CD14-positive monocyte (primary cell): ENCODE data around the gene ECHDC3. TPM values are rescaled to one million over a fixed set of nuclear protein-coding genes. Genes with fewer than 3 reads are reported as not detected.

Experiments
- DNase-seq, 3 donors: peaks; one replicate each; pipeline ENCODE4 v3.0.0-alpha.2; 2011 to 2022
- H2AFZ ChIP-seq: 2 replicates; pipeline ENCODE4 v1.6.0; 2012; ENCODE audit warnings: mild to moderate bottlenecking, low read depth, low read length, inconsistent platforms; ENCODE audit not compliant: insufficient read depth, poor library complexity, severe bottlenecking
- H3K27ac ChIP-seq, 2 donors: 1 replicate in 1 of 2; 2 replicates in 1 of 2; pipeline ENCODE4 v1.5.1; 2012 to 2013; ENCODE audit warnings: low read length in 2 of 2, control low read depth in 1 of 2, inconsistent platforms in 1 of 2, low read depth in 1 of 2, mild to moderate bottlenecking in 1 of 2
- H3K27me3 ChIP-seq, 2 donors: one replicate each; pipeline versions ENCODE4 v1.6.0 to v1.6.1; 2011 to 2013; ENCODE audit warnings: low read length in 2 of 2; ENCODE audit not compliant: control insufficient read depth in 2 of 2, insufficient read depth in 2 of 2
- H3K36me3 ChIP-seq, 2 donors: replicated peaks in 1 of 2; 1 replicate in 1 of 2; 2 replicates in 1 of 2; pipeline versions ENCODE4 v1.5.1 to v1.6.1; 2012 to 2013; ENCODE audit warnings: low read length in 2 of 2, control low read depth in 1 of 2, inconsistent platforms in 1 of 2, mild to moderate bottlenecking in 1 of 2; ENCODE audit not compliant: insufficient read depth in 2 of 2, control insufficient read depth in 1 of 2
- H3K4me1 ChIP-seq, 2 donors: 1 replicate in 1 of 2; 2 replicates in 1 of 2; pipeline versions ENCODE4 v1.5.1 to v1.6.1; 2012 to 2013; ENCODE audit warnings: low read length in 2 of 2, control low read depth in 1 of 2, inconsistent platforms in 1 of 2, mild to moderate bottlenecking in 1 of 2, moderate library complexity in 1 of 2; ENCODE audit not compliant: insufficient read depth in 2 of 2, control insufficient read depth in 1 of 2
- H3K4me2 ChIP-seq: replicated peaks from 2 replicates; pipeline ENCODE3; 2012; ENCODE audit warnings: low read length, moderate library complexity, mild to moderate bottlenecking; ENCODE audit not compliant: poor library complexity, severe bottlenecking; ENCODE audit errors: extremely low read depth
- H3K4me3 ChIP-seq, 3 experiments: fragments of 200-600 bp in 1 of 3; sonication (generic) in 1 of 3; replicated peaks in 1 of 3; 1 replicate in 2 of 3; 2 replicates in 1 of 3; pipeline ENCODE4 v1.5.1; 2011 to 2013; ENCODE audit warnings: low read length in 3 of 3, mild to moderate bottlenecking in 3 of 3, control low read depth in 2 of 3, low read depth in 2 of 3, inconsistent platforms in 1 of 3, moderate library complexity in 1 of 3
- H3K79me2 ChIP-seq: 2 replicates; pipeline ENCODE4 v1.6.0; 2012; ENCODE audit warnings: mild to moderate bottlenecking, control low read depth, inconsistent platforms, low read length, moderate library complexity; ENCODE audit not compliant: insufficient read depth
- H3K9ac ChIP-seq: 2 replicates; pipeline ENCODE4 v1.6.0; 2017; ENCODE audit warnings: low read length, mild to moderate bottlenecking; ENCODE audit not compliant: insufficient read depth, poor library complexity, severe bottlenecking
- H3K9me3 ChIP-seq, 2 donors: replicated peaks in 1 of 2; 1 replicate in 1 of 2; 2 replicates in 1 of 2; pipeline versions ENCODE4 v1.5.1 to v1.6.1; 2012 to 2013; ENCODE audit warnings: low read length in 2 of 2, control low read depth in 1 of 2; ENCODE audit not compliant: control insufficient read depth in 1 of 2, insufficient read depth in 1 of 2
- H4K20me1 ChIP-seq: 2 replicates; pipeline ENCODE4 v1.6.0; 2012; ENCODE audit warnings: mild to moderate bottlenecking, low read length, control low read depth, moderate library complexity; ENCODE audit not compliant: insufficient read depth
- H3K27ac Mint-ChIP-seq, 7 donors: one replicate each; pipeline ENCODE4 v1.8.0; 2020; ENCODE audit warnings: mild to moderate bottlenecking in 7 of 7, mixed read lengths in 7 of 7, moderate library complexity in 6 of 7, inconsistent platforms in 2 of 7
- H3K27me3 Mint-ChIP-seq, 3 donors: one replicate each; pipeline ENCODE4 v1.8.0; 2021 to 2022; ENCODE audit warnings: low read depth in 3 of 3, mild to moderate bottlenecking in 3 of 3, mixed read lengths in 3 of 3, moderate library complexity in 3 of 3, inconsistent platforms in 1 of 3
- H3K36me3 Mint-ChIP-seq, 2 donors: one replicate each; pipeline ENCODE4 v1.8.0; 2020; ENCODE audit warnings: mixed read lengths in 2 of 2, inconsistent platforms in 1 of 2, mild to moderate bottlenecking in 1 of 2
- H3K4me1 Mint-ChIP-seq: one replicate; pipeline ENCODE4 v1.8.0; 2020; ENCODE audit warnings: mild to moderate bottlenecking, mixed read lengths
- H3K4me3 Mint-ChIP-seq, 2 donors: one replicate each; pipeline ENCODE4 v1.8.0; 2020; ENCODE audit warnings: mild to moderate bottlenecking in 2 of 2, mixed read lengths in 2 of 2, moderate library complexity in 1 of 2
- H3K9me3 Mint-ChIP-seq, 7 donors: one replicate each; pipeline ENCODE4 v1.8.0; 2020 to 2022; ENCODE audit warnings: mixed read lengths in 7 of 7, mild to moderate bottlenecking in 6 of 7, moderate library complexity in 6 of 7, inconsistent platforms in 2 of 7
- CTCF ChIP-seq: fragments of 200-600 bp; IDR thresholded peaks from one replicate; pipeline ENCODE4 v1.8.0; 2022; ENCODE audit warnings: antibody characterized with exemption, mild to moderate bottlenecking
- WGBS: methylation state at CpG from one replicate; pipeline ENCODE4 v1.1.5; 2013; ENCODE audit warnings: missing lambda C conversion rate; ENCODE audit not compliant: insufficient coverage; 5-methylcytosine and 5-hydroxymethylcytosine counted together
- intact Hi-C, 2 donors: fragments of 100-400 bp; cut with micrococcal nuclease; formaldehyde crosslinking; loops; one replicate each; pipeline versions ENCODE4 v1.15.0 to v1.15.1; 2023
- polyA plus RNA-seq, 3 donors: library from polyadenylated mRNA; depleted of rRNA in 1 of 3; unstranded in 2 of 3; stranded (reverse) in 1 of 3; fragments of 300-500 nt in 2 of 3; fragments of >200 nt in 1 of 3; fragmentation: Illumina TruSeq in 2 of 3; gene quantifications; 1 replicate in 2 of 3; 2 replicates in 1 of 3; pipeline ENCODE4 v1.2.3, GENCODE V29; 2012 to 2021

The ECHDC3 gene
- polyA plus RNA-seq, 3 donors: 9.2 to 10.6 (median 9.4) TPM

DNA sequence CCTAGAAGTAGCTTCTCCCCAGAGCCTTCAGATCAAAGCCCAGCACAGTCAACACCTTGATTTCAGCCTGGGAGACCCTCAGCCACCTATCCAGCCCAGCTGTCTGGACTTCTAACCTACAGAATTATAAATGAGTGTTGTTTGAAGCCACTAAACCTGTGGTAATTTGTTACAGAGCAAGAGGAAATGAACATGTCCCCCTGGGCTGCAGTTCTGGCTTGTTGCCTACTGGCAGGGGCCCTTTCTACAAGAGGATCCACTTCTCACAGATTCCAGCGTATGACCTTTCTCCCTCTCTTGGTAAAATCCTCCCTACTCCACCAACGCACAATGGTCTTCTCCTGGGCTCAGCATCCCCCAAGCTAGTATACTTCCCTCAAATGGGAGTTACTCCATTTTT lies 46.4 kb upstream of the ECHDC3 start:
- peaks cover 0 to 3% (median 0%) of the 10 kb centered on the region in 7 donors for H3K9me3 Mint-ChIP-seq
- no peak overlapping the region for H3K27ac ChIP-seq
- H3K4me3 ChIP-seq: no peak overlapping the region
- no peaks in the 10 kb centered on the region for H3K79me2 ChIP-seq
- no peaks in the 10 kb centered on the region for H3K36me3 ChIP-seq
- H3K4me1 ChIP-seq: peaks cover 32 to 37% of the 10 kb centered on the region in 2 donors
- H3K9me3 ChIP-seq: no peaks in the 10 kb centered on the region
- intact Hi-C loops: no loop called here
- H4K20me1 ChIP-seq: no peaks in the 10 kb centered on the region
- no peak overlapping the region for H2AFZ ChIP-seq
- no peak overlapping the region for H3K27ac Mint-ChIP-seq
- H3K4me2 ChIP-seq: no peak overlapping the region
- no peak overlapping the region for H3K9ac ChIP-seq
- TF ChIP-seq CTCF: no peak
- peaks cover 38% of the 10 kb centered on the region for H3K4me1 Mint-ChIP-seq
- 49% methylated on average over 2 of the region's 2 CpGs for WGBS
- H3K4me3 Mint-ChIP-seq: no peak overlapping the region
- DNase-seq: no peak
- H3K27me3 ChIP-seq: no peaks in the 10 kb centered on the region
- peaks cover 0 to 9% (median 5%) of the 10 kb centered on the region in 3 donors for H3K27me3 Mint-ChIP-seq
- H3K36me3 Mint-ChIP-seq: no peaks in the 10 kb centered on the region

DNA sequence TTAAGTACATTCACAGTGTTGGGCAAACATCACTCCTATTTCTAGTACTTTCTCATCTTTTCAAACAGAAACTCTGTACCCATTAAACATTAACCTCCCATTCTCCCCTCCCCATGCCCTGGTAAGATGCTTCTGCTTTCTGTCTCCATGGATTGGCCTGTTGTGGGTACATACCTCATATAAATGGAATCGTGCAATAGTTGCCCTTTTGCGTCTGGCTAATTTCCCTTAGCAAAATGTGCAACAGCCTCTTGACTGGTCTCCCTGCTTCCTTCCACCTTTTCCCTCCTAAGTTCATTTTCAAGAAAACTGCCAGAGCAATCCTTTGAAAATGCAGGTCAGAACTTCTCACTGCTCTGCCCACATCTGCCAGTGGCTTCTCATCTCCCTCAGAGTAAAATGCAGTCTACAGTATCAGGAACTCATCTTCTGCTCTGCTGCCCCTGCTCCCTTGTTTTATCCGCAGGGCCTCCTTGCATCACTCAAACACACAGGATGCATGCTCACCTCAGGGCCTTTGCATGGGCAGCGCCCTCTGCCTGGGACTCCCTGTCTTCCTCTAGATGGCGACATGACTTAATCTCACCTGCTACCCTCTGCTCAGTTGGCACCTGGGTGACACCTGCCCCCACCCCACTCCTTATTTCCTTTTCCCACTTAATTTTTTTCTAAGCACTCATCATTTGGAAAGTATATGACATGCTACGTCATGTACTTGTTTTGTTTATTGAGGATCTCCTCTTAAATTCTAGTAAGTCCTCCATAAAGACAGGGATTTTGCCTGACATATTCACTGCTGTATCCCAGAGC lies 44.3 kb upstream of the ECHDC3 start:
- Mint-ChIP-seq H3K4me3 (peak overlapping the region in 1 of 2 donors; percentile 44), H3K4me1 (peaks cover 38% of the 10 kb centered on the region), H3K27me3 (peaks cover 2 to 6% (median 6%) of the 10 kb centered on the region in 3 donors), H3K27ac (peak overlapping the region in 5 of 7 donors; percentile 2 to 88 (median 16)), H3K9me3 (peaks cover 0 to 3% (median 0%) of the 10 kb centered on the region in 7 donors), H3K36me3 (no peaks in the 10 kb centered on the region)
- H3K9me3 ChIP-seq: no peaks in the 10 kb centered on the region
- 51% methylated on average over 4 of the region's 6 CpGs for WGBS
- H4K20me1 ChIP-seq: no peaks in the 10 kb centered on the region
- no peaks in the 10 kb centered on the region for H3K27me3 ChIP-seq
- H3K4me3 ChIP-seq: no peak overlapping the region
- intact Hi-C loops: no loop called here
- no peak overlapping the region for H3K4me2 ChIP-seq
- H3K4me1 ChIP-seq: peaks cover 32 to 37% of the 10 kb centered on the region in 2 donors
- TF ChIP-seq CTCF: no peak
- no peak overlapping the region for H2AFZ ChIP-seq
- no peak overlapping the region for H3K9ac ChIP-seq
- no peak overlapping the region for H3K27ac ChIP-seq
- no peaks in the 10 kb centered on the region for H3K36me3 ChIP-seq
- DNase-seq: no peak
- H3K79me2 ChIP-seq: no peaks in the 10 kb centered on the region
